ENCODE data around the gene ZNF778.

- TF ChIP-seq, protein P1, sequence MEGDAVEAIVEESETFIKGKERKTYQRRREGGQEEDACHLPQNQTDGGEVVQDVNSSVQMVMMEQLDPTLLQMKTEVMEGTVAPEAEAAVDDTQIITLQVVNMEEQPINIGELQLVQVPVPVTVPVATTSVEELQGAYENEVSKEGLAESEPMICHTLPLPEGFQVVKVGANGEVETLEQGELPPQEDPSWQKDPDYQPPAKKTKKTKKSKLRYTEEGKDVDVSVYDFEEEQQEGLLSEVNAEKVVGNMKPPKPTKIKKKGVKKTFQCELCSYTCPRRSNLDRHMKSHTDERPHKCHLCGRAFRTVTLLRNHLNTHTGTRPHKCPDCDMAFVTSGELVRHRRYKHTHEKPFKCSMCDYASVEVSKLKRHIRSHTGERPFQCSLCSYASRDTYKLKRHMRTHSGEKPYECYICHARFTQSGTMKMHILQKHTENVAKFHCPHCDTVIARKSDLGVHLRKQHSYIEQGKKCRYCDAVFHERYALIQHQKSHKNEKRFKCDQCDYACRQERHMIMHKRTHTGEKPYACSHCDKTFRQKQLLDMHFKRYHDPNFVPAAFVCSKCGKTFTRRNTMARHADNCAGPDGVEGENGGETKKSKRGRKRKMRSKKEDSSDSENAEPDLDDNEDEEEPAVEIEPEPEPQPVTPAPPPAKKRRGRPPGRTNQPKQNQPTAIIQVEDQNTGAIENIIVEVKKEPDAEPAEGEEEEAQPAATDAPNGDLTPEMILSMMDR (IDR thresholded peaks at IDR 0.05), result no peak
- TF ChIP-seq CHD2 (IDR thresholded peaks at IDR 0.05; ENCODE audit: low read length, partially characterized antibody) (no peak), RFX5 (IDR thresholded peaks at IDR 0.05; ENCODE audit: low read length) (no peak), RAD21 (IDR thresholded peaks at IDR 0.05; ENCODE audit: low read length) (no peak), POLR2AphosphoS5 (IDR thresholded peaks at IDR 0.05; ENCODE audit: low read depth, low read length) (no peak), SIN3A (IDR thresholded peaks at IDR 0.05; ENCODE audit: borderline replicate concordance, low read depth, low read length) (no peak)
These were observed 22.9 kb upstream of the ZNF778 start for GRCh38 chr16:89194340-89195311.
